Fibroblast of lung (primary cell): ENCODE data around the gene NPIPA3. TPM values are rescaled to one million over a fixed set of nuclear protein-coding genes. Genes with fewer than 3 reads are reported as not detected.

Experiments
- DNase-seq, 2 donors: peaks; one replicate each; pipeline versions ENCODE4 v3.0.0 to v3.0.0-alpha.2; 2010; ENCODE audit warnings: low read depth in 2 of 2
- H2AFZ ChIP-seq: 2 replicates; pipeline ENCODE4 v1.5.1; 2012; ENCODE audit warnings: low read length, control low read depth, inconsistent platforms
- H3K27ac ChIP-seq: 2 replicates; pipeline ENCODE4 v1.5.1; 2011; ENCODE audit warnings: low read length, control low read depth; ENCODE audit not compliant: insufficient read depth
- H3K27me3 ChIP-seq: 2 replicates; pipeline ENCODE4 v1.5.1; 2011; ENCODE audit warnings: mild to moderate bottlenecking, low read length; ENCODE audit not compliant: control insufficient read depth, insufficient read depth
- H3K36me3 ChIP-seq: 2 replicates; pipeline ENCODE4 v1.5.1; 2011; ENCODE audit warnings: low read length; ENCODE audit not compliant: control insufficient read depth, insufficient read depth
- H3K4me1 ChIP-seq: 2 replicates; pipeline ENCODE4 v1.5.1; 2011; ENCODE audit warnings: low read length; ENCODE audit not compliant: control insufficient read depth, insufficient read depth; ENCODE audit errors: extremely low read depth
- H3K4me2 ChIP-seq: 2 replicates; pipeline ENCODE4 v1.5.1; 2011; ENCODE audit warnings: low read length, control low read depth; ENCODE audit not compliant: insufficient read depth; ENCODE audit errors: extremely low read depth
- H3K4me3 ChIP-seq, 4 experiments: fragments of 200-600 bp in 1 of 4; sonication (generic) in 1 of 4; replicated peaks in 1 of 4; 2 replicates each; pipeline ENCODE4 v1.5.1; 2011 to 2016; ENCODE audit warnings: low read length in 4 of 4, low read depth in 3 of 4, mild to moderate bottlenecking in 3 of 4, control low read depth in 2 of 4, inconsistent platforms in 1 of 4, mixed read lengths in 1 of 4; ENCODE audit not compliant: insufficient read depth in 1 of 4; ENCODE audit errors: control extremely low read depth in 1 of 4
- H3K79me2 ChIP-seq: 2 replicates; pipeline ENCODE4 v1.5.1; 2012; ENCODE audit warnings: mild to moderate bottlenecking, low read length, inconsistent platforms; ENCODE audit not compliant: control insufficient read depth, insufficient read depth
- H3K9ac ChIP-seq: 2 replicates; pipeline ENCODE4 v1.5.1; 2011; ENCODE audit warnings: mild to moderate bottlenecking, low read length, control low read depth; ENCODE audit not compliant: insufficient read depth
- H3K9me3 ChIP-seq: 2 replicates; pipeline ENCODE4 v1.5.1; 2012; ENCODE audit warnings: low read depth, low read length; ENCODE audit not compliant: control insufficient read depth, insufficient read depth
- H4K20me1 ChIP-seq: 2 replicates; pipeline ENCODE4 v1.5.1; 2011; ENCODE audit warnings: low read length; ENCODE audit not compliant: control insufficient read depth, insufficient read depth; ENCODE audit errors: extremely low read depth
- CTCF ChIP-seq, 2 donors: IDR thresholded peaks in 1 of 2; conservative IDR thresholded peaks in 1 of 2; 1 replicate in 1 of 2; 2 replicates in 1 of 2; pipeline ENCODE4 v1.5.1; 2011 to 2012; ENCODE audit warnings: low read length in 2 of 2, control low read depth in 1 of 2, inconsistent platforms in 1 of 2, low read depth in 1 of 2, mild to moderate bottlenecking in 1 of 2
- EZH2 ChIP-seq: IDR thresholded peaks from 2 replicates; pipeline ENCODE4 v1.5.1; 2012; ENCODE audit warnings: low read length, control low read depth, mild to moderate bottlenecking; ENCODE audit errors: missing control alignments
- polyA plus RNA-seq, 2 donors: library from polyadenylated mRNA; depleted of rRNA in 1 of 2; stranded (reverse) in 1 of 2; unstranded in 1 of 2; fragments of >200 nt; gene quantifications; 2 replicates each; pipeline ENCODE4 v1.2.1, GENCODE V29; 2011 to 2012; ENCODE audit warnings: missing spikeins in 1 of 2
- total RNA-seq: library from RNA; depleted of rRNA; stranded (reverse); fragments of >200 nt; gene quantifications from 2 replicates; pipeline ENCODE4 v1.2.1, GENCODE V29; 2014

Gene NPIPA3
- total and polyA plus RNA-seq, 2 donors (not counting 1 experiment from before 2014, with no cell fraction given) = 1.3 to 4.6 TPM

DNA sequence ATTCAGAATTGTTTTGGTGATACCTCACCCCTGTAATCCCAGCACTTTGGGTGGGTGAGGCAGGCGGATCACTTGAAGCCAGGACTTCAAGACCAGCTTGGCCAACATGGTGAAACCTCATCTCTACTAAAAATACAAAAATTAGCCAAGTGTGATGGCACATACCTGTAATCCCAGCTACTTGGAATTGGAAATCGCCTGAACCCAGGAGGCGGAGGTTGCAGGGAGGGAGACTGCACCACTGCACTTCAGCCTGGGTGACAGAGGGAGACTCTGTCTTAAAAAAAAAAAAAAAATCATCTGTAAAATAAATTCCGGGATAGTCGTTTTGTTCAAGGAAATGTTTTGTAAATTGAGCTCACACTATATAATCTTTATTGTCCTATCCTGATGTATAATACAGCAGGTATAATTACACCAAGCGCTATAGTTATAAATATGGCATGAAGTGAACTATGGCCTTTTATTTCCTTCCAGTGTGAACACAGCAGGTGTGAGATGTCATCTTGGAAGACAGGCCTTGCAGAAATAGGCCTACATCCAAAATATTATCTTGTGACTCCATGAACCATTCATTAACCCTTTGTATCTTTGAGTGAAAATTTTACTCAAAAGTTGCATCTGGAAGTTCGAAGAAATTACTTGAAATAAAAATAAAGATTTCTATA is 34.5 kb upstream of the NPIPA3 start:
- peak in 1 of 2 donors; percentile 18 for DNase-seq
- Histone ChIP-seq H3K36me3 (peaks cover 6% of the 10 kb centered on the region), H2AFZ (no peak overlapping the region), H3K9ac (no peak overlapping the region), H3K27ac (no peak overlapping the region), H3K79me2 (no peaks in the 10 kb centered on the region), H3K4me2 (no peak overlapping the region), H3K27me3 (no peaks in the 10 kb centered on the region), H3K4me3 (no peak overlapping the region), H3K9me3 (no peaks in the 10 kb centered on the region), H3K4me1 (no peaks in the 10 kb centered on the region), H4K20me1 (no peaks in the 10 kb centered on the region)
- TF ChIP-seq EZH2 (no peak), CTCF (conservative IDR thresholded peaks at IDR 0.05 in 1 of 2, IDR thresholded peaks at IDR 0.05 in 1 of 2; ENCODE audit: low read depth in 1 of 2, low read length in 2 of 2) (no peak)

GRCh38 chr16:14669776-14670175 is 33.4 kb upstream of the NPIPA3 start:
- peaks cover 4% of the 10 kb centered on the region for H3K36me3 ChIP-seq
- no peak overlapping the region for H3K4me2 ChIP-seq
- no peaks in the 10 kb centered on the region for H3K4me1 ChIP-seq
- H3K9ac ChIP-seq = no peak overlapping the region
- no peaks in the 10 kb centered on the region for H3K79me2 ChIP-seq
- no peaks in the 10 kb centered on the region for H4K20me1 ChIP-seq
- H3K4me3 ChIP-seq = no peak overlapping the region
- no peak overlapping the region for H3K27ac ChIP-seq
- no peak for TF ChIP-seq CTCF (conservative IDR thresholded peaks at IDR 0.05 in 1 of 2, IDR thresholded peaks at IDR 0.05 in 1 of 2; ENCODE audit: low read depth in 1 of 2, low read length in 2 of 2)
- TF ChIP-seq EZH2 = no peak
- no peaks in the 10 kb centered on the region for H3K27me3 ChIP-seq
- no peaks in the 10 kb centered on the region for H3K9me3 ChIP-seq
- H2AFZ ChIP-seq = no peak overlapping the region
- DNase-seq = no peak

DNA sequence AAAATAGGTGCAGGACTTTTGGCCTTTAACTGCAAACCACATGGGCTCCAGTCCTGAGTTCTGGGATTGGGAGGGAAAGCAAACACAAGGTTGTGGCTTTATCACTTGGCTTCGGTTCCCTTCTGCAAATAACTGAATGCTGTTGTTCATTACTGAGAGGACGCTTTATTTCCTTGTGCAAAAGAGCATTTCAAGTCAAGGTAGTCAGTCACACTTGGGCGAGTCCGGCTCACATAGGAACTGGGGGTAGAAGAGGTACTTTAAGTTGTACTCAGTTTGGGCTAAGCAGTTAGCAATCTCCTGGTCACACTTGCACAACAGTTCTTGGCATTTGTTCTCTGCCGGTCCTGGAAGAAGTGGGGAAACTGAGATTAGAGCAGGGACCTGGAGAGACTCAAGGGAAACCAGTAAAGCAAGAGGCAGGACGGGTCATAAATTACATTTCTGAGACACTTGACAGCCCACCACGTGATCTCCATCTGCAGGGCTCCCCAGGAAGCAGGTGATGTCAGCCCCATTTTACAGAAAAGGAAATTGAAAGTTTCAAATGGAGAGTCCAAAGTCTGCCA is 30.7 kb upstream of the NPIPA3 start:
- H3K9me3 ChIP-seq = no peaks in the 10 kb centered on the region
- H3K36me3 ChIP-seq = no peaks in the 10 kb centered on the region
- no peaks in the 10 kb centered on the region for H3K4me1 ChIP-seq
- DNase-seq = no peak
- H3K4me3 ChIP-seq = no peak overlapping the region
- no peaks in the 10 kb centered on the region for H4K20me1 ChIP-seq
- no peak overlapping the region for H3K4me2 ChIP-seq
- no peak overlapping the region for H3K27ac ChIP-seq
- H3K79me2 ChIP-seq = no peaks in the 10 kb centered on the region
- no peak overlapping the region for H2AFZ ChIP-seq
- no peak overlapping the region for H3K9ac ChIP-seq
- TF ChIP-seq CTCF (conservative IDR thresholded peaks at IDR 0.05 in 1 of 2, IDR thresholded peaks at IDR 0.05 in 1 of 2; ENCODE audit: low read depth in 1 of 2, low read length in 2 of 2) = no peak
- no peak for TF ChIP-seq EZH2
- no peaks in the 10 kb centered on the region for H3K27me3 ChIP-seq
